ENCODE measurements around the gene NME9.

The NME9 gene

DNA sequence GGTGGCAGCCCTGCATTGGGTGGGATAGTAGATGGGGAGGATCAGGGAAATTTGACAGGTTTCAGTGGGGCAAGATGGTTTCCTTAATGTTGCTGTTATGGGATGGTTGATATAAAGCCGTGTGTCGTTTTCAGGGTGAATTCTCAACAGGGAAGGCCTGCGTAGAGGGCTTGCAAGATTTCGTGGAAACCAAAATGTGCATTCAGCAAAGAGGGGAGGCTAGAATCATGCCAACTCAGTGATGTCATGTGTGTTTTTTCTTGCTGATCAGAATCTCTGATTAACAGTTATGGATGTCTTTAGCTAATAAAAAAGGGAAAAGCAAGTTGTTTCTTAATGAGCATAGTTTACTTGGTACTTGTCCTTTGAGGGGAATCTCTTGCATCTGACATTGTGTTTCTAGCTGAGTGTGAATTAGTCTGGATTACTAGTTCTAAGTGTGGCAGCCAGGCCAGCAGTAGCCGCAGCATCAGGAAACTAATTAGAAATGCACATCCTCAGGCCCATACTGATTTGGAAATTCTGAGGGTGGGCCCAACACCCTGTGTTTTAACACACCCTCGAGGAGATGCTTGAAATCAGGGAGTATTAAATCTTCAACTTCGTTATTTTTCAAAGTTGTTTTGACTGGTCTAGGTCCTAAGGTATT is 43.6 kb upstream of the NME9 start:
- DNase-seq (ENCODE audit: insufficient read length, low spot score) (no peak), FAIRE-seq (no peak)
- TF ChIP-seq TAF1 (IDR thresholded peaks at IDR 0.05; ENCODE audit: low read depth, low read length) (no peak), POU2F2 (IDR thresholded peaks at IDR 0.05; ENCODE audit: low read depth, low read length) (no peak), POLR2A (IDR thresholded peaks at IDR 0.05; ENCODE audit: low read depth, low read length) (no peak)

DNA sequence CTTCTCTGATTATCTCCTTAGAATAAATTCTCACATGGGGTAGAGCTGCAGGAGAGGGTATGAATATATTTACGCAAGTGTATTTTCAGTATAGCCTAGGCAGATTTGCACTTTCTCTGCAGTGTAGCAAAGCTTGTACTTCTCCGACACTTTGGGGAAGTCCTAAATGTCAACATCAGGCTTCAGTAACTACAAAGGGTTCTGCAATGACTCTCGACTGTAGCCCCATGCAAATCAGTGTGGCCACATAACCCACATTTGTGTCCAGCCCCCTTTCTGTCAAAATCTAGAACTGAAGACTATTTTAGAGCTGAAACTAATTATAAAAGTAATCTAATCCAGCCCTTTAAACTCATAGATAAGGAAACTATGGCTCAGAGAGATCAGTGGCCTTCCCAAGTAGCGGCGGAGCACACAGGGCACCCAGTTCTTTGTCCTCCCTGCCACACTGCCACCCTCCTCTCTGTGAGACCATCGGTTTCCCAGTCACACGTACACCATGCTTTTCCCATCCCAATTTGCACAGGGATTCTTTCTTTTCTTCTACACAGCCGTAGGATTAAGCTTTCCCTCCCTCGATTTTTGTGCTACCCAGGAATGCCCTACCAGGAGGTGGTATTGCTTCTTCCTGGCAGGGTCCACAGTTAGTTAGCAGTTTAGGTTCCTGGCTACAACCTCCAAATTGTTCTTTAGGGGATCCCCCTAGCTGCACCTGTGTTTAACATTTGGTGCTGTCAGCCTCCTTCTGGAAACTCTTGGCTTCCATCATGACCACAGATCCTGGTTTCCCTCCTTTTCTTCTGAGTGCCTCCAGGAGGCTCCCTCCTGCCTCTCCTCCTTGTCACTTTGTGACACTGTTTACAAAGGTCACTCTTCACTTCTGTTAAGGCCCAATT is 41.7 kb upstream of the NME9 start:
- peak; percentile 71 for TF ChIP-seq PAX5 (IDR thresholded peaks at IDR 0.05; ENCODE audit: insufficient read depth, low read length, severe bottlenecking)
- TF ChIP-seq POU2F2 (IDR thresholded peaks at IDR 0.05; ENCODE audit: low read depth, low read length) = peak; percentile 99
- TF ChIP-seq POLR2A (IDR thresholded peaks at IDR 0.05; ENCODE audit: low read depth, low read length) = no peak
- TF ChIP-seq SPI1 (IDR thresholded peaks at IDR 0.05; ENCODE audit: low read depth, low read length) = peak; percentile 88
- DNase-seq (ENCODE audit: insufficient read length, low spot score) (peak; percentile 56), FAIRE-seq (peak; percentile 70)

- TF ChIP-seq TAF1 (IDR thresholded peaks at IDR 0.05; ENCODE audit: low read depth, low read length) (no peak), POLR2A (IDR thresholded peaks at IDR 0.05; ENCODE audit: low read depth, low read length) (no peak), POU2F2 (IDR thresholded peaks at IDR 0.05; ENCODE audit: low read depth, low read length) (no peak), PAX5 (IDR thresholded peaks at IDR 0.05; ENCODE audit: insufficient read depth, low read length, severe bottlenecking) (no peak), SPI1 (IDR thresholded peaks at IDR 0.05; ENCODE audit: low read depth, low read length) (no peak), POLR2AphosphoS5 (IDR thresholded peaks at IDR 0.05; ENCODE audit: low read depth, low read length) (no peak)
- DNase-seq (ENCODE audit: insufficient read length, low spot score) (no peak), FAIRE-seq (no peak)
Measured at GRCh38 chr3:138370321-138370720, 40.7 kb upstream of the NME9 start.

DNA sequence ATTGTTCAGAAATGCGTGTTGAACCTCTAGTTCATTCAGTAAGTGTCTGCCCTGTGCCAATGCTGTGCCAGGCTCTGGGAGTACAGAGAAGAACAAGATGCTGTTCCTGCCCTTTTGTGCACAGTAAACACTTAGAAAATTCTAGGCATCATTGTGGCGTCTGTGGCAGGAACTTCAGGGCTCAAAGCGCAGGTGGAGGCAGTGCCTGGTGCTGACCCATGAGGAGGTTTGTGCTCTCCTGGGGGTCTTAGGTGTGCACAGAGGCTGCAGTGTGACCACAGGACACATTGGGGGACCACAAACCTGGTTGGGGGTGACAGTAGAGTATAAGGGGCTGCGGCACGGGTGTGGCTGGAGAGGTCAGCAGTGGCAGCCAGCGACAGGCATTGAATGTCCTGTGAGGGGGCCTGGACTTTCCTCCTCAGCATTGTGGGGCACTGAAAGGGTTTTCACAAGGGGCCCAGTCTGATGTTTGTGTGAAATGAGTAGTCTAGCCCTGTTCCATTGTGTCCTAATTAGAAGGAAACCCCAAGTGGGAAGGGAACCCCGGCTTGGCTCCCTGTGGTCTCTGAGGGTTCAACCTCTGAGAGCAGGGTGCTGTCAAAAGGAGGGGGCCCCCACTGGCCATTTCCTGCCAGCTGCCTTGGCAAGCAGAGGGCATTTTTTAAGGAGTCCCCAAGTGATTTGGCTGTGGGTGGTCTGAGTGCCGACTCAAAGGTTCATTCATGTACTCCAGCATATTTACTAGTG is 39.7 kb upstream of the NME9 start:
- no peak for FAIRE-seq

DNA sequence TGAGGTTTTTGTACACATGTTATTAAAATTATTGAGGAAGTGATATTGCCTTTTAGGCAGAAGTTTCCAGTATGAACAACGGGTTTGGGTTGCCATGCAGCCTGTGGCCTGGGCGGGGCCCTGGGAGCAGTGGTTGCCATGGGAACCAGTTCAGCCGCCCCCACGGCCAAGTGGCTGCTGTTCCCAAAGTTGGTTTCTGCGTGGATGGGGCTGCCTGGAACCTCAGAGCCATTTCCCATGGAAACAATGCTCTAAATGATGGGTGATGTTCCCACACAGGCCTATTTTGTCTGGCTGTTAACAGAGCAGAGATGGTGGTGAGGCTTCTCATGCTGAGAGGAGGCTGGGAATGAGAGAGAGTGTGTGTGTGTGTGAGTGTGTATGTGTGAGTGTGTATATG is 38.3 kb upstream of the NME9 start:
- DNase-seq (ENCODE audit: insufficient read length, low spot score) = no peak
- TF ChIP-seq POLR2A (IDR thresholded peaks at IDR 0.05; ENCODE audit: low read depth, low read length) = no peak
- no peak for TF ChIP-seq PAX5 (IDR thresholded peaks at IDR 0.05; ENCODE audit: insufficient read depth, low read length, severe bottlenecking)
- no peak for TF ChIP-seq POU2F2 (IDR thresholded peaks at IDR 0.05; ENCODE audit: low read depth, low read length)
- peak; percentile 32; the same call in 1 of the 2 replicates for TF ChIP-seq SPI1 (IDR thresholded peaks at IDR 0.05; ENCODE audit: low read depth, low read length)
- TF ChIP-seq TAF1 (IDR thresholded peaks at IDR 0.05; ENCODE audit: low read depth, low read length) = no peak
- FAIRE-seq = no peak

More for the DNA sequence above, 39.7 kb upstream of the NME9 start:
- DNase-seq (ENCODE audit: insufficient read length, low spot score) = no peak
- TF ChIP-seq POLR2AphosphoS5 (IDR thresholded peaks at IDR 0.05; ENCODE audit: low read depth, low read length) = no peak
- no peak for TF ChIP-seq SPI1 (IDR thresholded peaks at IDR 0.05; ENCODE audit: low read depth, low read length)
- TF ChIP-seq TAF1 (IDR thresholded peaks at IDR 0.05; ENCODE audit: low read depth, low read length) = no peak
- TF ChIP-seq POLR2A (IDR thresholded peaks at IDR 0.05; ENCODE audit: low read depth, low read length) = no peak
- TF ChIP-seq PAX5 (IDR thresholded peaks at IDR 0.05; ENCODE audit: insufficient read depth, low read length, severe bottlenecking) = no peak
- TF ChIP-seq POU2F2 (IDR thresholded peaks at IDR 0.05; ENCODE audit: low read depth, low read length) = no peak

- FAIRE-seq (no peak), DNase-seq (ENCODE audit: insufficient read length, low spot score) (no peak)
- TF ChIP-seq POLR2A (IDR thresholded peaks at IDR 0.05; ENCODE audit: low read depth, low read length) (no peak), POU2F2 (IDR thresholded peaks at IDR 0.05; ENCODE audit: low read depth, low read length) (no peak), PAX5 (IDR thresholded peaks at IDR 0.05; ENCODE audit: insufficient read depth, low read length, severe bottlenecking) (no peak), POLR2AphosphoS5 (IDR thresholded peaks at IDR 0.05; ENCODE audit: low read depth, low read length) (no peak), TAF1 (IDR thresholded peaks at IDR 0.05; ENCODE audit: low read depth, low read length) (no peak), SPI1 (IDR thresholded peaks at IDR 0.05; ENCODE audit: low read depth, low read length) (no peak)
Measured at GRCh38 chr3:138367326-138367850, 37.7 kb upstream of the NME9 start.

- DNase-seq (ENCODE audit: insufficient read length, low spot score) = no peak
- TF ChIP-seq POLR2AphosphoS5 (IDR thresholded peaks at IDR 0.05; ENCODE audit: low read depth, low read length) (no peak), PAX5 (IDR thresholded peaks at IDR 0.05; ENCODE audit: insufficient read depth, low read length, severe bottlenecking) (no peak), TAF1 (IDR thresholded peaks at IDR 0.05; ENCODE audit: low read depth, low read length) (no peak), SPI1 (IDR thresholded peaks at IDR 0.05; ENCODE audit: low read depth, low read length) (no peak), POLR2A (IDR thresholded peaks at IDR 0.05; ENCODE audit: low read depth, low read length) (no peak), POU2F2 (IDR thresholded peaks at IDR 0.05; ENCODE audit: low read depth, low read length) (no peak)
- FAIRE-seq = no peak
Measured at GRCh38 chr3:138366006-138366759, 36.5 kb upstream of the NME9 start.

GRCh38 chr3:138365253-138365555 is 35.6 kb upstream of the NME9 start:
- FAIRE-seq (no peak), DNase-seq (ENCODE audit: insufficient read length, low spot score) (no peak)
- TF ChIP-seq POLR2AphosphoS5 (IDR thresholded peaks at IDR 0.05; ENCODE audit: low read depth, low read length) (no peak), TAF1 (IDR thresholded peaks at IDR 0.05; ENCODE audit: low read depth, low read length) (no peak), POU2F2 (IDR thresholded peaks at IDR 0.05; ENCODE audit: low read depth, low read length) (no peak), SPI1 (IDR thresholded peaks at IDR 0.05; ENCODE audit: low read depth, low read length) (no peak), PAX5 (IDR thresholded peaks at IDR 0.05; ENCODE audit: insufficient read depth, low read length, severe bottlenecking) (no peak), POLR2A (IDR thresholded peaks at IDR 0.05; ENCODE audit: low read depth, low read length) (no peak)
